Measurements from ENCODE around the gene TXNRD1.

GRCh38 chr12:104319918-104320626, 104.5 kb downstream of the TXNRD1 start:
- TF ChIP-seq, protein P1, sequence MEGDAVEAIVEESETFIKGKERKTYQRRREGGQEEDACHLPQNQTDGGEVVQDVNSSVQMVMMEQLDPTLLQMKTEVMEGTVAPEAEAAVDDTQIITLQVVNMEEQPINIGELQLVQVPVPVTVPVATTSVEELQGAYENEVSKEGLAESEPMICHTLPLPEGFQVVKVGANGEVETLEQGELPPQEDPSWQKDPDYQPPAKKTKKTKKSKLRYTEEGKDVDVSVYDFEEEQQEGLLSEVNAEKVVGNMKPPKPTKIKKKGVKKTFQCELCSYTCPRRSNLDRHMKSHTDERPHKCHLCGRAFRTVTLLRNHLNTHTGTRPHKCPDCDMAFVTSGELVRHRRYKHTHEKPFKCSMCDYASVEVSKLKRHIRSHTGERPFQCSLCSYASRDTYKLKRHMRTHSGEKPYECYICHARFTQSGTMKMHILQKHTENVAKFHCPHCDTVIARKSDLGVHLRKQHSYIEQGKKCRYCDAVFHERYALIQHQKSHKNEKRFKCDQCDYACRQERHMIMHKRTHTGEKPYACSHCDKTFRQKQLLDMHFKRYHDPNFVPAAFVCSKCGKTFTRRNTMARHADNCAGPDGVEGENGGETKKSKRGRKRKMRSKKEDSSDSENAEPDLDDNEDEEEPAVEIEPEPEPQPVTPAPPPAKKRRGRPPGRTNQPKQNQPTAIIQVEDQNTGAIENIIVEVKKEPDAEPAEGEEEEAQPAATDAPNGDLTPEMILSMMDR (conservative IDR thresholded peaks at IDR 0.05 in 1 of 2, IDR thresholded peaks at IDR 0.05 in 1 of 2; ENCODE audit: low read depth in 1 of 2, low read length in 2 of 2): no peak
- no peak for TF ChIP-seq EZH2 (IDR thresholded peaks at IDR 0.05; ENCODE audit: low read length, missing control alignments)
